HCT116 (cell line): ENCODE data around the gene BEND7. TPM values are rescaled to one million over a fixed set of nuclear protein-coding genes. Genes with fewer than 3 reads are reported as not detected.

Experiments
- ATAC-seq: fragments of 200-7000 bp; cut with Tn5 transposase; 2 replicates; pipeline ENCODE4 v1.9.1; 2020; ENCODE audit warnings: mild to moderate bottlenecking, moderate library complexity
- BruUV-seq: library from RNA; stranded (reverse); fragments of 400-500 nt; replicated peaks from 2 replicates; lab custom pipeline; 2021; lab: Mats Ljungman, UMichigan
- CTCF ChIA-PET: fragments of 300-600 bp; sonication (Branson Sonifier 250); formaldehyde crosslinking; loops from one replicate; lab custom pipeline; 2021; ENCODE audit warnings: antibody characterized with exemption; lab: Charles Lee
- POLR2A ChIA-PET: fragments of 300-600, 350-600 bp; sonication (Branson Sonifier 250); formaldehyde crosslinking; loops from one replicate; lab custom pipeline; 2021; ENCODE audit warnings: antibody characterized with exemption; lab: Charles Lee
- RAD21 ChIA-PET, 2 experiments: fragments of 300-600 bp; sonication (Branson Sonifier 250); formaldehyde crosslinking; loops; one replicate each; lab custom pipeline; 2023; ENCODE audit warnings: low total read pairs in 2 of 2; ENCODE audit not compliant: uncharacterized antibody in 2 of 2, unreplicated experiment in 2 of 2, low non-redundant PET in 1 of 2; lab: Charles Lee
- DNase-seq: peaks from one replicate; pipeline ENCODE4 v3.0.0-alpha.2; 2010; ENCODE audit warnings: low read depth, low spot score
- H2AFZ ChIP-seq: fragments of 200-600 bp; shearing (Covaris generic), sonication (generic); 2 replicates; pipeline ENCODE4 v1.6.1; 2017; ENCODE audit warnings: low read depth, mixed run types, mixed read lengths, antibody characterized with exemption, low read length; ENCODE audit not compliant: poor library complexity, severe bottlenecking
- H3K27ac ChIP-seq: 2 replicates; pipeline ENCODE4 v1.5.1; 2012; ENCODE audit warnings: low read depth, low read length
- H3K27me3 ChIP-seq: fragments of 200-600 bp; sonication (generic); 2 replicates; pipeline ENCODE4 v1.6.1; 2016; ENCODE audit warnings: mixed run types, low read length, mixed read lengths; ENCODE audit not compliant: insufficient read depth
- H3K36me3 ChIP-seq, 2 experiments: fragments of 200-500 bp in 1 of 2; fragments of 200-600 bp in 1 of 2; sonication (Bioruptor generic) in 1 of 2; sonication (generic) in 1 of 2; 2 replicates each; pipeline versions ENCODE4 v1.5.1 to v1.6.1; 2014 to 2016; ENCODE audit warnings: low read length in 2 of 2, inconsistent platforms in 1 of 2, mixed read lengths in 1 of 2, mixed run types in 1 of 2; ENCODE audit not compliant: insufficient read depth in 2 of 2, control insufficient read depth in 1 of 2
- H3K4me1 ChIP-seq, 2 experiments: fragments of 200-600 bp in 1 of 2; sonication (generic) in 1 of 2; 2 replicates each; pipeline versions ENCODE4 v1.5.1 to v1.6.1; 2012 to 2017; ENCODE audit warnings: low read length in 2 of 2, inconsistent platforms in 1 of 2, mild to moderate bottlenecking in 1 of 2, mixed read lengths in 1 of 2, mixed run types in 1 of 2, moderate library complexity in 1 of 2; ENCODE audit not compliant: insufficient read depth in 2 of 2, control insufficient read depth in 1 of 2
- H3K4me2 ChIP-seq: fragments of 200-600 bp; sonication (generic); 2 replicates; pipeline ENCODE4 v1.6.1; 2017; ENCODE audit warnings: mixed run types, low read length, mixed read lengths
- H3K4me3 ChIP-seq, 2 experiments: fragments of 200-600 bp in 1 of 2; sonication (generic) in 1 of 2; replicated peaks in 1 of 2; 2 replicates each; pipeline ENCODE4 v1.5.1; 2011 to 2016; ENCODE audit warnings: low read length in 2 of 2, control low read depth in 1 of 2, low read depth in 1 of 2, mild to moderate bottlenecking in 1 of 2, mixed read lengths in 1 of 2, mixed run types in 1 of 2
- H3K79me2 ChIP-seq: fragments of 200-600 bp; sonication (generic); 2 replicates; pipeline ENCODE4 v1.6.1; 2017; ENCODE audit warnings: mild to moderate bottlenecking, mixed run types, low read length, moderate library complexity, mixed read lengths; ENCODE audit not compliant: insufficient read depth
- H3K9ac ChIP-seq: fragments of 200-600 bp; sonication (generic); 2 replicates; pipeline ENCODE4 v1.6.1; 2016; ENCODE audit warnings: low read length, mixed read lengths
- H3K9me2 ChIP-seq: fragments of 200-600 bp; sonication (generic), shearing (Covaris generic); 2 replicates; pipeline ENCODE4 v1.6.1; 2017; ENCODE audit warnings: mixed run types, mild to moderate bottlenecking, moderate library complexity; ENCODE audit not compliant: insufficient read depth
- H3K9me3 ChIP-seq, 2 experiments: fragments of 200-500 bp in 1 of 2; fragments of 200-600 bp in 1 of 2; sonication (Bioruptor generic) in 1 of 2; sonication (generic) in 1 of 2; 2 replicates each; pipeline ENCODE4 v1.6.1; 2014 to 2017; ENCODE audit warnings: low read length in 2 of 2, mixed read lengths in 2 of 2, inconsistent platforms in 1 of 2, low read depth in 1 of 2, mild to moderate bottlenecking in 1 of 2, mixed run types in 1 of 2, moderate library complexity in 1 of 2; ENCODE audit not compliant: control insufficient read depth in 1 of 2, insufficient read depth in 1 of 2
- H4K20me1 ChIP-seq: fragments of 200-600 bp; sonication (generic), shearing (Covaris generic); 2 replicates; pipeline ENCODE4 v1.6.1; 2017; ENCODE audit warnings: mixed run types, mild to moderate bottlenecking, moderate library complexity; ENCODE audit not compliant: insufficient read depth
- ATF3 ChIP-seq: IDR thresholded peaks from 2 replicates; pipeline ENCODE4 v1.6.1; 2012
- CBX3 ChIP-seq: IDR thresholded peaks from 2 replicates; pipeline ENCODE4 v1.6.1; 2012; ENCODE audit warnings: low read depth
- CEBPB ChIP-seq: IDR thresholded peaks from 2 replicates; pipeline ENCODE4 v1.6.1; 2012; ENCODE audit warnings: low read depth
- CTCF ChIP-seq, 3 experiments: fragments of 200-600 bp in 1 of 3; sonication (generic) in 1 of 3; IDR thresholded peaks in 2 of 3; conservative IDR thresholded peaks in 1 of 3; 2 replicates each; pipeline ENCODE4 v1.5.1; 2012 to 2017; ENCODE audit warnings: low read depth in 2 of 3, low read length in 2 of 3, antibody characterized with exemption in 1 of 3, borderline replicate concordance in 1 of 3, control low read depth in 1 of 3, mild to moderate bottlenecking in 1 of 3, mixed read lengths in 1 of 3, mixed run types in 1 of 3, moderate library complexity in 1 of 3; ENCODE audit not compliant: insufficient read depth in 1 of 3
- EGR1 ChIP-seq: IDR thresholded peaks from 2 replicates; pipeline ENCODE4 v1.6.1; 2012; ENCODE audit warnings: low read depth
- EZH2 ChIP-seq: fragments of 200-600 bp; sonication (generic); IDR thresholded peaks from 2 replicates; pipeline ENCODE4 v1.6.1; 2017; ENCODE audit warnings: antibody characterized with exemption, mixed run types
- EZH2phosphoT487 ChIP-seq: fragments of 200-600 bp; IDR thresholded peaks from 2 replicates; pipeline ENCODE4 v1.6.1; 2018; ENCODE audit warnings: antibody characterized with exemption, borderline replicate concordance
- JUND ChIP-seq: IDR thresholded peaks from 2 replicates; pipeline ENCODE4 v1.6.1; 2012
- MAX ChIP-seq: IDR thresholded peaks from 2 replicates; pipeline ENCODE4 v1.6.1; 2012
- POLR2AphosphoS5 ChIP-seq: IDR thresholded peaks from 2 replicates; pipeline ENCODE4 v1.6.1; 2011; ENCODE audit warnings: mild to moderate bottlenecking, low read depth, low read length, moderate library complexity
- RAD21 ChIP-seq: IDR thresholded peaks from 2 replicates; pipeline ENCODE4 v1.6.1; 2012; ENCODE audit warnings: low read depth, mild to moderate bottlenecking
- SIN3A ChIP-seq: IDR thresholded peaks from 2 replicates; pipeline ENCODE4 v1.6.1; 2012; ENCODE audit warnings: low read depth
- YY1 ChIP-seq: IDR thresholded peaks from 2 replicates; pipeline ENCODE4 v1.6.1; 2011; ENCODE audit warnings: low read length, low read depth, moderate library complexity, mild to moderate bottlenecking; ENCODE audit not compliant: insufficient replicate concordance; ENCODE audit errors: extremely low read depth
- ZFX ChIP-seq: fragments of 450-650 bp; IDR thresholded peaks from 2 replicates; pipeline ENCODE4 v1.6.1; 2017
- ZNF274 ChIP-seq: fragments of 200-500 bp; sonication (Bioruptor generic); IDR thresholded peaks from 2 replicates; pipeline ENCODE4 v1.6.1; 2014; ENCODE audit warnings: mild to moderate bottlenecking, low read depth, low read length, inconsistent platforms
- intact Hi-C: fragments of 100-400 bp; cut with micrococcal nuclease; formaldehyde crosslinking; loops from 2 replicates; pipeline ENCODE4 v1.10.0; 2022
- total RNA-seq: library from RNA; stranded (reverse); gene quantifications from one replicate; pipeline ENCODE4 v1.2.1, GENCODE V29; 2021; ENCODE audit not compliant: unreplicated experiment

Gene BEND7
- total RNA-seq, 1 experiment from 2014 or later = 13.8 TPM

GRCh38 chr10:13512564-13512963 is 16.2 kb downstream of the BEND7 start:
- POLR2A ChIA-PET = no interaction called here
- no TSS peak for BruUV-seq
- H3K27me3 ChIP-seq = no peaks in the 10 kb centered on the region
- RAD21 ChIA-PET = no interaction called here
- no peaks in the 10 kb centered on the region for H3K79me2 ChIP-seq
- H3K4me1 ChIP-seq = no peaks in the 10 kb centered on the region
- H3K36me3 ChIP-seq = no peaks in the 10 kb centered on the region
- CTCF ChIA-PET = no interaction called here
- no peak overlapping the region for H3K4me3 ChIP-seq
- DNase-seq (no peak), ATAC-seq (no peak)
- no peaks in the 10 kb centered on the region for H3K9me2 ChIP-seq
- H2AFZ ChIP-seq = no peak overlapping the region
- H3K4me2 ChIP-seq = no peak overlapping the region
- no peak for TF ChIP-seq JUND
- TF ChIP-seq YY1 = no peak
- TF ChIP-seq EZH2 = no peak
- TF ChIP-seq CBX3 = no peak
- TF ChIP-seq CEBPB = no peak
- TF ChIP-seq SIN3A = no peak
- TF ChIP-seq EZH2phosphoT487 = no peak
- TF ChIP-seq EGR1 = no peak
- no peak for TF ChIP-seq ZFX
- no peak for TF ChIP-seq ZNF274
- TF ChIP-seq ATF3 = no peak
- TF ChIP-seq MAX = no peak
- no peak for TF ChIP-seq RAD21
- intact Hi-C loops = no loop called here
- H3K27ac ChIP-seq = no peak overlapping the region
- H3K9me3 ChIP-seq = no peaks in the 10 kb centered on the region
- H4K20me1 ChIP-seq = no peaks in the 10 kb centered on the region
- no peak overlapping the region for H3K9ac ChIP-seq

- no peak for TF ChIP-seq POLR2AphosphoS5
- no peak for TF ChIP-seq CTCF (IDR thresholded peaks at IDR 0.05 in 2 of 3, conservative IDR thresholded peaks at IDR 0.05 in 1 of 3; ENCODE audit: borderline replicate concordance in 1 of 3, insufficient read depth in 1 of 3, low read depth in 2 of 3, low read length in 2 of 3)
- CTCF ChIA-PET = no interaction called here
- POLR2A ChIA-PET = no interaction called here
Observed at GRCh38 chr10:13511409-13511808, 17.4 kb downstream of the BEND7 start.

More at GRCh38 chr10:13511409-13511808, 17.4 kb downstream of the BEND7 start:
- no peak overlapping the region for H3K9ac ChIP-seq
- DNase-seq (no peak), ATAC-seq (no peak)
- H3K27me3 ChIP-seq = no peaks in the 10 kb centered on the region
- H3K9me2 ChIP-seq = no peaks in the 10 kb centered on the region
- no peaks in the 10 kb centered on the region for H3K36me3 ChIP-seq
- BruUV-seq = no TSS peak
- RAD21 ChIA-PET = no interaction called here
- H3K9me3 ChIP-seq = no peaks in the 10 kb centered on the region
- no peaks in the 10 kb centered on the region for H4K20me1 ChIP-seq
- H3K4me1 ChIP-seq = no peaks in the 10 kb centered on the region
- H3K27ac ChIP-seq = no peak overlapping the region
- no peaks in the 10 kb centered on the region for H3K79me2 ChIP-seq
- no peak overlapping the region for H3K4me3 ChIP-seq
- intact Hi-C loops = no loop called here
- H3K4me2 ChIP-seq = no peak overlapping the region
- H2AFZ ChIP-seq = no peak overlapping the region
